ENCODE results near the gene SH2B3.

Gene SH2B3

DNA sequence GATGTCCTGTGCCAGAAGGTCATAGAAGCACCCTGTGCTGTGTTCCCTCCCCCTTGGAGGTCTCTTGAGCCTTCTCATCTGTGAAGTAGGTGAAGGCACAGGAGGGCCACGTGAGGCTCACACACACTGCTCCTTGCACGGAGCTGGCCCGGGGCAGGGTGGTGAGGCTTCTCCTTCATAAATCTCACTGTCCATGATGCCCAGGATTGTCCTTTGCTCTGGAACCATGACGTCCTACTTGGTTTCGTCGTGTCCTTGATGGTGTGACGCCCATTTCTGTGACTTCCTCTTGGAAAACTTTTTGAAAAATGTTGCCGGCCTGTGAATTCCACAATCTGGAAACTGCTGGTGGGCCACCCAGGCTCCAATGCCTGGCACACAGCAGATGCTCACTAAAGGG is 34.4 kb downstream of the SH2B3 start:
- TF ChIP-seq CTCF (conservative IDR thresholded peaks at IDR 0.05; ENCODE audit: control insufficient read depth, insufficient read depth, low read depth, low read length): no peak
- no peak overlapping the region for H3K4me3 ChIP-seq (ENCODE audit: control insufficient read depth, low read depth, low read length)
- no peak for DNase-seq (ENCODE audit: low read depth)

GRCh38 chr12:111440631-111441030 is 34.9 kb downstream of the SH2B3 start:
- no peak for DNase-seq (ENCODE audit: low read depth)
- no peak for TF ChIP-seq CTCF (conservative IDR thresholded peaks at IDR 0.05; ENCODE audit: control insufficient read depth, insufficient read depth, low read depth, low read length)
- no peak overlapping the region for H3K4me3 ChIP-seq (ENCODE audit: control insufficient read depth, low read depth, low read length)

- no peak overlapping the region for H3K4me3 ChIP-seq (ENCODE audit: control insufficient read depth, low read depth, low read length)
- no peak for TF ChIP-seq CTCF (conservative IDR thresholded peaks at IDR 0.05; ENCODE audit: control insufficient read depth, insufficient read depth, low read depth, low read length)
- DNase-seq (ENCODE audit: low read depth): no peak
Observed at GRCh38 chr12:111441107-111441928, 35.6 kb downstream of the SH2B3 start.

GRCh38 chr12:111442301-111443045 is 36.8 kb downstream of the SH2B3 start:
- TF ChIP-seq CTCF (conservative IDR thresholded peaks at IDR 0.05; ENCODE audit: control insufficient read depth, insufficient read depth, low read depth, low read length): no peak
- H3K4me3 ChIP-seq (ENCODE audit: control insufficient read depth, low read depth, low read length): no peak overlapping the region
- no peak for DNase-seq (ENCODE audit: low read depth)

DNA sequence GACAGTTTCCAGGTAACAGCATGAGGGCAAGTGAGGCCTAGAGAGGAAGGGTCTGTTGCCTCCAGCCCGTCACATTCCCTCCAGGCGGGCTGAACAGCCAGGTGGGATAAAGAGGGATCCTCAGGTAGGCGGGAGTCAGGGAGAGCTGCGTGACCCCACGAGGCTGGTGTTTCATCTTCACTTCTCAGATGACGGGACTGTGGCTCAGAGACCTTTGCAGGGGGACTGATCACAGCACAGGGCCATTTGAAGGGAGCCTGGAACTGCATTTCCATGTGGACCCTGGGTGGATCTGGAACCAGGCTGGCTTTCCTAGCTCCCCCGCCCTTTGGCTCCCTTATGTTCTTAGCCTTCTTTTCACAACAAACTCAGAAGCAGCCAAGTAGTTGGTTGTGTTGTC is 37.4 kb downstream of the SH2B3 start:
- no peak overlapping the region for H3K4me3 ChIP-seq (ENCODE audit: control insufficient read depth, low read depth, low read length)
- no peak for TF ChIP-seq CTCF (conservative IDR thresholded peaks at IDR 0.05; ENCODE audit: control insufficient read depth, insufficient read depth, low read depth, low read length)
- DNase-seq (ENCODE audit: low read depth): no peak

- H3K4me3 ChIP-seq (ENCODE audit: control insufficient read depth, low read depth, low read length): no peak overlapping the region
- peak; percentile 75 for DNase-seq (ENCODE audit: low read depth)
- TF ChIP-seq CTCF (conservative IDR thresholded peaks at IDR 0.05; ENCODE audit: control insufficient read depth, insufficient read depth, low read depth, low read length): no peak
Observed at GRCh38 chr12:111443586-111443985, 37.9 kb downstream of the SH2B3 start.
